Central memory CD4-positive, alpha-beta T cell (primary cell): ENCODE data around the gene PLPP2.

Experiments used
- DNase-seq: peaks from one replicate; pipeline ENCODE4 v3.0.0; 2022

Gene PLPP2

DNA sequence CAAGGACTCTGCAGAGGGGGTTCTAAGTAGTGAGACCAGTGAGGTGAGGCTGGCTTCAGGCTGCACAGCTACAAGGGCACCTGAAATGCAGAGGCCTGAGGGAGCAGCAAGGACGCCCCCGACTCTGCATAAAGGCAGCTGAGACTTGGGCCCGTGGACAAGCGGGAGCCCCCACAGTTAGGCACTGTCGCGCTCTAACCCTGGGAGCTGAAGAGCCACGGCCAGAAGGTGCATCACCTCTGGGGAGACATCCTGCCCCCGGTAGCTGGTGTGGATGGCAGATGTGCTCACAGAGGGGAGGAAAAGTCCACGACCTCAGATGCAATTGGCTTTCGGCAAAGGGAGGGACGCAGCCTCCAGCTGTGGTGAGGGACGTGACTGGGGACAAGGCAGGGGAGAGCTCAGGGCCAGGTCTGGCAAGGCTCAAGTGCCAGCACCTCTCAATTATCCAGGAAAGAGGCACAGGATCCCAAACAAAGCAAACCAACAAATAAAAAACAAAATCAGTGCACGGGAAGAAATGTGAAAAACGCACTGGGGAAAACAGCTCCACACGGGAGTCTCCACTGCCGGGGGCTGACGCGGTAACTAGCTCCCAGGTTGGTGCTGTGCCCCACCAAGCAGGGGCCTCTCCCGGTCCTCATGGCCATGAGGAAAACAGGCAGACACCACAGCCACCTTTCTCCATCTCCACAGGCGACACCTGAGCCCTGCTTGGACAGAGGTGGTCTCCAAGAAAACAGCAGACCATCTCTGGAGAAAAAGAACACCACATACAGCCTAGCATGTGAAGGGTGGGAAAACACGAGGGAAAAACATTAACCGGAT, 23.0 kb upstream of the PLPP2 start:
- DNase-seq = no peak

DNA sequence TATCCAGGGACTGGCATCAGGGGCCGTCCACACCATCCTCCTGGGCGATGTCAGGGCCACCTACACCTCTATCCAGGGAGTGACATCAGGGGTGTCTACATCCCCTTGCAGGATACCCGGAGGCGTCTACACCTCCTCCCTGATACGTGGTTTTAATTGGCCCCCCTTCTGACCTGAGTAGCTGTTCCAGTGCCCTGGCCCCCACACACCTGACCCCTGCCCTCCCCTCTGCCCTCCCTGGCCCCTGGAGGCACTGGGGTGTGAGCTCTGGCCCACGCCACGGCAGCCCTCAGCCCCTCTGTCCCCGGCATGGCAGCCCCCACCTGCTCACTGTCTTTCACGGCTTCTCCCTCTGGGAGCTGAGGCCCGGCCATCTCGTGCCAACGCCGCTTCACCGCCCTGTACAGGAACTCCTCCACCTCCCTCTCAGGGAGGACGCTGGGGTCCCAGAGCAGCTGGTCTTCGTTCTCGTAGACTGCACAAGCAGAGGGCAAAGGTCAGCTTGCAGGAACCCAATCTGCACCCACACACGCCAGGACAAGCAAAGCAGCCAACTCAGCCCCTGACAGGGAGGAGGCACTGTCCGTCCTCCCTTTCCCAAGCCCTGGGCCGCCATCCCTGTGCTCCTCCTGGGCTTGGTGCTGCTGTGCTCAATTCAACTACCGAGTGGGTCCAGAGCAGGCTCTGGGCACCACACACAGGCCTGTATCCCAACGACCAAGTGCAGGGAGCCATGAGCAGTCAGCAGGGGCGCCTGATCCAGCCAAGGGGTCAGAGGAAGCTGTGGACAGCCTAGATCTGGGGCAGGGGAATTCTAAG, 22.2 kb upstream of the PLPP2 start:
- DNase-seq = no peak

DNA sequence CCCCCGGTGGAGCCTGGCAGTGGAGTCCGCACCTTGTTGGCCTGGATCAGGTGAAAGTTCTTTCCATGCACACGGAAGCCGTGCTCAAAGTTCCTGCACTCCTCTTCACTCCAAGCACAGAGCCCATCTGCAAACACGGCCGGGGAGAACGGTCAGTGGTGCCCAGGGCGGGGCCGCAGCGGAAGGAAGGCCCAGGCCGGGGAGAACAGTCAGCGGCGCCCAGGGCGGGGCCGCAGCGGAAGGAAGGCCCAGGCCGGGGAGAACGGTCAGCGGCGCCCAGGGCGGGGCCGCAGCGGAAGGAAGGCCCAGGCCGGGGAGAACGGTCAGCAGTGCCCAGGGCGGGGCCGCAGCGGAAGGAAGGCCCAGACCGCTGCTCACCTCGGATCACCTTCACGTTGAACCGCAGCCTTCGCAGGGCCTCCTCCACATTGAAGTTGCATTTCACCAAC, 20.6 kb upstream of the PLPP2 start:
- no peak for DNase-seq

DNA sequence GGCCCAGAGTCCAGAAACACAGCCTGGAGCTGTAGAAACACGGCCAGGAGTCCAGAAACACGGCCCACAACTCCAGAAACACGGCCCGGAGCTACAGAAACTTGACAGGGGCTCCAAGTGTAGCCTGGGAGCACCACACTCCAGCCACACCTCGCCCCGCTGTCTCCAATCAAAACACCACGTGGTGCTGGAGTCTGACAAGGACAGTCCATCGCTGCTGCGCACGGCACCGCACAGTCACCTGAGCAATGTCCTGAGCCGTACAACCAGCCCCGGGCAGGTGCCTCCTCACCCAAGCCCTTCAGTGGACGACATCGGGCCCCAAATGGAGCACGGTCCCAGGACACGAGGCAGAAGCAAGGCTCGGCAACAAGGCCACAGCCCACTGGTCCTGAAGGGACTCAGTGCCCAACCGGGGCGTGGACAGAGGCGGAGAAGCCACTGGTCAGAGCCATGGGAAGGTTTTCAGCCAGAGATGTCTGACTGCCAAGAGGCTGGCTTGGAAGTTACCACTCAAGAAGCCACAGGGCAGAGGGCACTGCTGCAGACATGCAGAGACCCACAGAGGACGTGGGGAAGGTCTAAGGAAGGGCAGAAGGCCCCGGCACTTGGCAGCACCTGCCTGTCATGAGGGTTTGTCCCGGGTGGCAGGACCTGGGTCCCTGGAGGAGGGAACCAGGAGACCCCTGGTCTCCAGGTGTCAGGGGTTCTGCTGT, 19.7 kb upstream of the PLPP2 start:
- no peak for DNase-seq

DNA sequence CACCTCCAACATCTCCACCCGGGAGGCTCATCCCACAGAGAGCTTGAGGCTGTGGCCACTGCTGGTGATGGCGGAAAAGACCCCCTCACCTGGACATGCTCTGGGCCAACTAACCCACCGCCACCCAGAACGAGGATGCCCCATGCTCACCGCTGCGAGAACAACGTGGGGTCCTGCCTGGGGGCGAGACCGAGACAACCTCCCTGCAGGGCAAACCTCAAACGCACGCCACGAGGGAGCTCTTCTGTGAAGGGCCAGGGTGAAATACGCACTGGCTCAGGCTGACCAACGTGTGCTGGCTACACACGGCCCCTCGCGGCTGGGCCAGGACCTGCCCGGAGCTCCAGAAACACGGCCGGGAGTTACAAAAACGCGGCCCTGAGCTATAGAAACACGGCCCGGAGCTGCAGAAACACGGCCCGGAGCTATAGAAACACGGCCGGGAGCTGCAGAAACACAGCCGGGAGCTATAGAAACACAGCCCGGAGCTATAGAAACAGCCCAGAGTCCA, 19.0 kb upstream of the PLPP2 start:
- DNase-seq = no peak

DNA sequence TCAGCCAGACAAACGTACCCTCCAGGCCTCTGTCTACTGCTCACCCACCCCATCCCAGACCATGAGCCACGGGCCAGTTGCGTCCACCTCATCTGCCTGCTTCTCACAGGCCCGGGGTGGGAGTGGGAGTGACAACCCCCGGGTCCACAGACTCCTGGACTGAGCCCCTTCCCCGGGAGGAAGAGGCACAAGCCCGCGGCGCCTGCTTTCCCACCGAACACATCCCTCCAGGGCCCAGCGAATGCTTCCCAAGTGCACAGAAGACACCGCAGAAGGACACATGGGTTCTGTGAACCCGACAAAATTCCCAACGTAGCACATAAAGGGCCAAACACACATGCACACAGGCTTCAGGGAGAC, 18.0 kb upstream of the PLPP2 start:
- no peak for DNase-seq

- DNase-seq = no peak
Measured at GRCh38 chr19:308471-309205, 17.4 kb upstream of the PLPP2 start.

GRCh38 chr19:307793-308420, 16.7 kb upstream of the PLPP2 start:
- DNase-seq = no peak

GRCh38 chr19:307111-307531, 15.9 kb upstream of the PLPP2 start:
- DNase-seq = no peak

DNA sequence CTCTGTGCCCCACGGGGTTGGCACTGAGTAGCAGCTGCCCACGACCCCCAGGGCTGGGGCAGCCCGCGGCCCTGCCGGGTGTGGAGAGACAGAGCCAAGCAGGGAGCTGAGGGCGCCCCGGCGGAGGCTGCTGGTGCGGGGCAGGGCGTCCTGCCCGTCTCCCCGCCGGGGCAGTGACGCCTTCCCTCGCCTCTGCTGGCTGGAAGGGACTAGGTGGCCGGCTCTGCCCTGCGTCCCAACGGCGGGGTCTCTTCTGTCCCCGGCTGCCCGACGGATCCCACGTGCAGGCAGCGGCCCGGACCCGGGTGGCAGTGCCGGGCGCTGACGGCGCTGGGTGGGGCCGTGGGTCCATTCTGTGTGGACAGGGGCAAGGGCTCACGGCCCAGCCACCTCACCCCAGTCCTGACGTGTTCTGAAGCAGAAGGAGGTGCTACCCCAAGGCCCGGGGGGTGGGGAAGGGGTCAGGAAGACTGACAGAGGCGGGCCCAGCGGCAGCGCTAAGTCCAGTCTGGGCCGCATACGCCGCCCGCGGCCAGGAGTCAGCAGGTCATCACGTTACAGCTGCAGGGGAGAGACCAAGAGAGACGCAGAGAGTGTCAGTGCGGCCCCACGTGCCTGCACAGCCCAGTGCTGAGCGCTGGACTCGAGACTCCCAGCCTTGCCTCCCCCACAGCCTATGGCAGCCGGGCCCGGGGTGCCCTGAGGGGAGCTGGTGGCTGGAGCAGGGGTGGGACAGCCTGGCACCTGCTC, 15.1 kb upstream of the PLPP2 start:
- DNase-seq = no peak

DNA sequence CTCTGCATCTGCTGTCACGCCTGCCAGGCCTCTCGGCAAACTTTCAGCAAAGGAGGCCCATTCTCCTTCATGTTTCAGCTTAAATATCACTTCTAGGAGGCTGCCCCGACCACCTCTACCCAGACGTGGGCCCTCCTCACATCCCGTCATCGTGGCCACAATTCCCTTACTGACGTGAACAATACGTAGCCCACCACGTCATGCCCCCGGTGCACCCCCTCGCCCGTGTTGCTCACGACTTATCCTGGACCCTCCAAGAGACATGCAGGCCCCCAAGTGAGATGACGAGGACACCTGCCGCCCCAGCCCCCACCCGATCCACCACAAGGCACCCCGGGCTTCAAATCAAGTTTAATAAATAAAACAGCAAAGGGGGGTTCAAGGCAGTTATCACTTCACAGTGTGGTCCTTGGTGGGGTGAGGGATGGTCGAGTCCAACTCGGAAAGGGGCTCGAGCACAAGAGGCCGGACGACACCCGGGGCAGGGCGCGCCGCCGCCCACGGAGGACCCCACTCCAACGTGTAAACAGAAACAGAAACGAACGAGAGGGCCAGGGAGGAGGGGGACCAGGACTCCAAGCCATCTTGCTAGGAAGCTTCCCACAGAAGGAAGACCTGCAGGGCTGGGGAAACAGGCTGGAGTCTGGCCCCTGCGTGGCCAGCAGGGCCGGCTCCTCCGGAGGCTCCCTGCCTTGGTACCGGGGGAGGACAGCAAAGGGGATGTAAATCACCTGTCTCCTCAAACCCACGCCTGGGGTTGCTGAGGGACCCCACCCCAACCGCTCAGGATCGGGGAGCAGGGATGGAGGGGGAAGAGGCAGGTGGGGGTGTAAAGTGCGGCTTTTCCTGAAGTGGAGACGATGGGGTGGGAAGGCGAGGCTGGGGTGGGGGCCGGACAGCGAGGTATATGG, 14.3 kb upstream of the PLPP2 start:
- no peak for DNase-seq

DNA sequence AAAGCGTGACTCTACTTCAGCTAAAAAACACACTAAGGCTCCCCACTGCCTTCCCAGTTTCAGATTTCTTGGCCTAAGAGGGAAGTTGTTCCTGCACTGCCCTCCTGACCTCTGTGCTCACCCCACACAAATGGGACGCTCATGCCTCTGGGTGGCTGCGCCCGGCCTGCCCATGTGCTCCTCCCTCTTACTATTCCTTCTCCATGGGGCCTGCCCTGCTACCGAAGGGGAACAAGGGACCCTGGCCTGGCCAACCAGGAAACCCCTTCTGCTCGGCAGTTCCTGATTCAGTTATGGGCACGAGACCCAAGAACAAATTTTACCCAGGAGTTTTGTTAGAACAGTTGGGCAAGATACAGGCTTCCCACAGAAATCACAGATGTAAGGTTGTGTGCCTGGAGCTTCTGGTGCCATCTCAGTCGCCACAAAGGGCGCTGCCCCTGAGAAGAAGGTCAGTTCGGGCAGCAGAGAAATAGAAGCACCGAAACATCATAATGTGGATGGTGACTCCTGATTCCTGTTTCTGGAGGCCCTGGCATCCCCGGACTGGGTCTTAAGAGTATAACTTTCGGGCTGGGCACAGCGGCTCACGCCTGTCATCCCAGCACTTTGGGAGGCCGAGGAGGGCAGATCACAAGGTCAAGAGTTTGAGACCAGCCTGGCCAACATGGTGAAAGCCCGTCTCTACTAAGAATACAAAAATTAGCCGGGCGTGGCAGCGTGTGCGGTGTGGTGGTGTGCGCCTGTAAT, 5.4 kb upstream of the PLPP2 start:
- no peak for DNase-seq

- DNase-seq = no peak
Measured at GRCh38 chr19:295687-296370, 4.6 kb upstream of the PLPP2 start.

DNA sequence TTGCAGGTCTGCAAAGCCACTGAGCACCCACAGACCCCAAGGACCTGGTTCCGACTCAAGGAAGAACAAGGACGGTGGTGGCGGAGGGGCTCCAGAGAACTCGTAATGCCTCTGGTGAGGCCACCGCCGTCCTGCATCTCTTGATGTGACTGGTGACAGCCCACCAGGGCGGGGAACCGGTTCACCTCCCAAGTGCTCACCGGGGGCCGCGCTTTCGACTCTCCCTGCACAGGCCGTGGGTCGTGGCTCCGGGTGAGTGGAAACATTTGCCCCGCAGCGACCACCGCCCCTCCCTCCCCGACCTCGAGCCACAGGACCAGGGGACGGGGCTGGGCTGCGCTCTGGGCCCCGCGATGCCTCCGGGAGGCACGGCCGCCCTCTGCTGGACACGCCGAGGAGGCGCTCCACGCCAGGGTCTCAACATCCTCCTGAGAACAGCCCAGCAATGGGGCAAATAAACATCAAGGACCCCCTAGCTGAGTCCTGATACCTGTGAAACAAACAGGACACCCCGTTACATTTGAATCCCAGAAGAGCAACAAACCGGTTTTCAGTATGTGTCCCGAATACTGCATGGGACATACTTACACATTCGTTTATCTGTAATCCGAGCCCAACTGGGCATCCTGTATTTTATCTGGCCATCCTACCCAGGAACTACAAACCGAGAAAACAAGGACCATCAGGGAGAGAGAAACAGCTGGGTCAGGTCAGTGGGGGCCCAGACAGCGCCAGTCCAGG, 3.9 kb upstream of the PLPP2 start:
- DNase-seq = no peak

- DNase-seq = no peak
Measured at GRCh38 chr19:294341-294945, 3.2 kb upstream of the PLPP2 start.

GRCh38 chr19:293436-294110, 2.4 kb upstream of the PLPP2 start:
- no peak for DNase-seq

DNA sequence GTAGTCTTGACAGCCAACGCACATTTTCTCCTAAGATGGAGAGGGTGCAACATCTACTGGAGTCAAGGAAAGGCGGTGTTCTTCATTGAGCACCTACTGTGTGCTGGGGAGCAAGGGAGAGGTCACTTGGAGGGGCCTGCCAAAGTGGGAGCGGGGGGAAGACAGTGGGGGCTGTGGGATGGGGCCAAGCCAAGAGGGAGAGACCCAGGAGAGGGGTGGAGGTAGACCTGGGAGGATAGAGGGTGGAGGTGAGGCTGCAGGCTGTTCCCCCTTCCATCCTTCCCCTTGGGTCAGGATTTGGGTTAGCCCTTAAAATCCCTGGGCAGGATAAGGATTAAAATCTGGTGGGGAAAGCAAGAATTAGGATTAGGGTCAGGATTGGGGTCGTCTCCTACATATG, 1.7 kb upstream of the PLPP2 start:
- no peak for DNase-seq
